ENCODE data around the gene SORBS2.

DNA sequence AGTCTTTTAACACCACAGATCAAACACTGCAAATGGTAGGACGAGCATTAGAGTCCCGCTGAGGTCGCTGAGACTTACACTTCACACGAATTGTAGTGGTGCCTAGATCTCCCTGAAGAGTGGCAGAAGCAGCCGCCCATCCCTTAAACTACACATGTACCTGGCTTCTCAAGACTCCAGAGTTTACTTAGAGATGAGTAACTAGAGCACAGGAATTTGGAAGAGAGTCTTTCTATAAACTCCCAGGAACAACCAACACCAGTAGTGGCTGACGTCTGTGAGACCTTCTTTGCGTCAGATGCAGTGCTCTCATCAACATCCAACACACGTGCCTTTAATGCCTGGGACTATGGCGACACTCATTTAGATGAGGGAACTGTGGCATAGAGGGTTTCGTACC is 12.6 kb downstream of the SORBS2 start:
- TF ChIP-seq, protein P1, sequence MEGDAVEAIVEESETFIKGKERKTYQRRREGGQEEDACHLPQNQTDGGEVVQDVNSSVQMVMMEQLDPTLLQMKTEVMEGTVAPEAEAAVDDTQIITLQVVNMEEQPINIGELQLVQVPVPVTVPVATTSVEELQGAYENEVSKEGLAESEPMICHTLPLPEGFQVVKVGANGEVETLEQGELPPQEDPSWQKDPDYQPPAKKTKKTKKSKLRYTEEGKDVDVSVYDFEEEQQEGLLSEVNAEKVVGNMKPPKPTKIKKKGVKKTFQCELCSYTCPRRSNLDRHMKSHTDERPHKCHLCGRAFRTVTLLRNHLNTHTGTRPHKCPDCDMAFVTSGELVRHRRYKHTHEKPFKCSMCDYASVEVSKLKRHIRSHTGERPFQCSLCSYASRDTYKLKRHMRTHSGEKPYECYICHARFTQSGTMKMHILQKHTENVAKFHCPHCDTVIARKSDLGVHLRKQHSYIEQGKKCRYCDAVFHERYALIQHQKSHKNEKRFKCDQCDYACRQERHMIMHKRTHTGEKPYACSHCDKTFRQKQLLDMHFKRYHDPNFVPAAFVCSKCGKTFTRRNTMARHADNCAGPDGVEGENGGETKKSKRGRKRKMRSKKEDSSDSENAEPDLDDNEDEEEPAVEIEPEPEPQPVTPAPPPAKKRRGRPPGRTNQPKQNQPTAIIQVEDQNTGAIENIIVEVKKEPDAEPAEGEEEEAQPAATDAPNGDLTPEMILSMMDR (IDR thresholded peaks at IDR 0.05) = no peak
- TF ChIP-seq POLR2AphosphoS5 (IDR thresholded peaks at IDR 0.05) (no peak), POLR2A (IDR thresholded peaks at IDR 0.05) (no peak)

Data from gastroesophageal sphincter (tissue), 3 donors.